Forelimb muscle (tissue), 1 donor: ENCODE results near the gene COL23A1. TPM values are rescaled to one million over a fixed set of nuclear protein-coding genes. Genes with fewer than 3 reads are reported as not detected.

Source experiments
- DNase-seq: peaks from one replicate; pipeline ENCODE4 v3.0.0-alpha.2; 2013; ENCODE audit warnings: low read depth
- polyA plus RNA-seq: library from polyadenylated mRNA; unstranded; fragments of 120-200 nt; gene quantifications from one replicate; pipeline ENCODE4 v1.2.1, GENCODE V29; 2013; ENCODE audit not compliant: insufficient read length

COL23A1 gene
- polyA plus RNA-seq, 1 donor: 10.1 TPM

DNA sequence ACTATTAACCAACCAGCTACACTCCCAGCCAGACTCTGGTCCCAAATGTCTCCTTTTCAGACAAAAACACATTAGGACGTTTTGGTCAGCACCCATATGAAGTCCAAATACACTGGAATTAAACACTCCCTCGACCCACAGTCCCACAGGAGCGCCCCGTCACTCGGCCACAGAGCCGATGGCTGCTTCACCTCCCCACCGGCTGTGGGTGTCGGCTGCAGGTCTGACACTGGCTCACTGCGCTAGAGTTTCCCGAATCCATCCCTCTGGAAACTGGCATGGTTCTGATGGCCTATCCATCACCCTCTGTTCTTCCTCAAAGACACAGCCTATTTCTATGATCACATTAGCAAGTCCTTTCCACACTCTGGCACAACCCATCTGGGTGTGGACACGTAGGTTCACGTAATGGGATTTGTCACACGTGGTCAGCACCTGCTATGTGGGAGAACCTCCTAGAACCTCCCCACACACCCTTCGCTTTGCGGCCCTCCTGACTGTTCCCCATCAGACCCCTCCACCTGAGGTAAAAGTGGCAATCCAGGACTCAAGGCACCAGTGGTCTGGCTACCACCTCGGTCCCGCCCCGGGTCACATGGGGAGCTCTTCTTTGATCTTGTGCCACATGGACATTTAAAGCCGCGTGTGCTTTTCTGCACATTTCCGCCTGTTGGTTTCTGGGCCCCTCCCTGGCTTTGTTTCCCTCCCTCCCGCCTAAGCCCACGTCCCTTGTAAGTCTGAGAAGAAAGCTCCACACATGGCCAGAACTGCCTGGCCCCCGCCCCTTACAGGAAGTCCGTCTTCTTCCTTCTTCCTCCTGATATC, 226.5 kb downstream of the COL23A1 start:
- DNase-seq: no peak

DNA sequence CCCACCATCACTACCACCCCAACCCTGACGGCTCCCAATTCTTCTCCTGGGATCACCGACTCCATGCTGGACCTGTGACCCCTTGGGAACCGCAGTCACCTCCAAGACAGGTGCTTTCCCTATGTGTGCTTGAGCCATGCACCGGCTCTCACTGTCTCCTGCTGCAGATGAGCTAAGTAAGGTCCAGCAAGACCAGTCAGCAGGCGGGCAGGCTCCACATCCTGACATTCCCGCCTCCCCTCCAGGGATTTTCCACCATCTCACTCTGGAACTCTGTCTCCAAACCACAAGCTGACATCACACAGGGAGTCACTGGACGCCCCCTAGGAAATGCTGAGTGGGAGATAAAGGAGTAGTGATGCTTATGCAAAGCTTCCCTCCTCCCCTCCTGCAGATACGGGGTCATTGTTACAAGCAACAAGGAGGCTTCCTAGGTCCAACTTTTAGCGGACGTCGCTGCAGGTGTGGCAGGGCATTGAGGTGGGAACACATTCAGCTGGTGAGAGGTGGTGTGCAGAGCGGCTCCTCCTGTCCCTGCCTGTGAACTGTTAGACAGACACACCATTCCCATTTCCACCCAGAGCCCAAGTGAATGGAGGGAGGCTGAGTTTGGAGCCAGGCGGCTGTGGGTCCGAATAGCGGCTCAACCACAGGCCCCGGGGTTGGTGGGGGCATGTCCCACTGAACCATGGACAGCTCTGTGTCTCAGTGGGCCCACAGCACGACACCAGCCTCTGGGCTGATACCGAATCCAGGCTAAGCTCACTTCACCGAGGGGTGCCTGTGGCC, 228.3 kb downstream of the COL23A1 start:
- DNase-seq: no peak

DNA sequence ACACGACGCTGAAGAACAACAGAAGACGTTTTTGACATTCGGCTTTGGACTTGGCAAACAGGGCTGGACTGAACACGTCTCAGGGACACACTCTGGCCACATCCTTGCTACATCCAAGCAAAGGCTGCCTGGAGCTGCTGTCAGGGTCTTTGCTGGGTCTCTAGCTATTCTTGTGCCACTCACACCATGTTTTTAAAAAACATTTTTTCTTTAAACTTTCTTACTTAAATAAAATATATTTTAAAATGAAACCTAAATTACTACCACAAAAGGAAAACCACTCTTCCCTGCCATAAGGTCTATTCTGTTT, 229.3 kb downstream of the COL23A1 start:
- DNase-seq: no peak

DNA sequence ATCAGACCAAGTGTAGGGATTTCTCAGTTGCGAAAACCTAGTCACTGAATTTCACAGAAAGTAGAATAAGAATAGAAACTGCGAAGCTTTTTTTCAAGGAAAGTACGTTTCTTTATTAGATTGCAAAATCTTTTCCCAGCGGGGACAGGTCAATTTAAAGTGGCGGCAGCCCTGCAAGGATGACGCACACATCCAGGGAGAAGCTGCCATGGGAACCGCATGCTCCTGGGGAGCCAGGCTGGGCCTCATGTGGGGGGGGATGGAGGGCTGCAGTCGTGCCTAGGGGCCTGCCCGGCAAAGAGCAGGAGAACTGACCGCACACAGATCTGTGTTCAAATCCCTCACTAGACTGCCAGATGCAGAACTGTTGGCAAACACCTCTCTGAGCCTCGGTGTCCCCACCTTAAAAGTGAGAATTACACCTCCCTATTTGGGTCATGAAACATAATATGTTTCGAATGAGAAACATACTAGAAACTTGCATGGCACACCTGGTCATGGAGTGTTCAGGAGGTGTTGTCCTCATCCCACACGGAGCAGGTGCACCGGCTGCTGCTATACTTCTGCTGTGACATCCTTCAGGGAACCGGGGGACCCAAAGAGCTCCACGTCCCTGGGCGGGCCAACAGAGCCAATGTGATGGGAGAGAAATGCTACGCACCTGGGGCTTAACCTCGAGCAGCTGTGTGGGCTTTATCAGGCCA, 229.8 kb downstream of the COL23A1 start:
- DNase-seq: peak; percentile 17

DNA sequence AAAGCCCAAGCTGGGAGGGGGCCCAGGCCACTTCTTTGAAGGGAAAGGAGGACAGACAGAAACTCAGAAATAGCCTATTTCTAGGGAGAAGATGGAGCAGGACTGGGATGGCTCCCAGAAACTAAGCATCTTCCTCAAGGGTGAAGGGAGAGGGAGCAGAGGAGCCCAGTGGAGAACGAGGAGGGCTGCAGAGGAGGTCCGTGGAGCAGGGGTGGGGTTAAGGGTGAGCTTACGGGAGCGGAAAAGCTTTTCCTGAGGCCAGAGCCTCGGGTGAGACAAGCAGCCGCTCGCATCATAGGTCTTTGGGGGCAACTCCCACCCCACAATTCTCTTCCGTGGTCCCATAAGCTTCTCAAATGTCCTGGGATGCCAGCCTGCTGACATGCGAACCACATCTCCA, 230.5 kb downstream of the COL23A1 start:
- no peak for DNase-seq

DNA sequence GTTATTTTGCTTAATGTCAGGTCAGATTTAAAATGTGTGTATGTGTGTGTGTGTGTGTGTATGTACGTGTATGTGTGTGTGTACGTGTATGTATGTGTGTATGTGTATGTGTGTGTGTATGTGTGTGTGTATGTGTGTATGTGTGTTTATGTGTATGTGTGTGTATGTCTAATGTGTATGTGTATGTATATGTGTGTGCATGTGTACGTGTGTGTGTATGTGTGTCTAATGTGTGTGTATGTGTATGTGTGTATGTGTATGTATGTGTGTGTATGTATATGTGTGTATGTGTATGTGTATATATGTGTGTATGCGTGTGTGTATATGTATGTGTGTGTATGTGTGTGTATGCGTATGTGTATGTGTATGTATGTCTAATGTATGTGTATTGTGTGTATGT, 232.5 kb downstream of the COL23A1 start:
- no peak for DNase-seq

DNA sequence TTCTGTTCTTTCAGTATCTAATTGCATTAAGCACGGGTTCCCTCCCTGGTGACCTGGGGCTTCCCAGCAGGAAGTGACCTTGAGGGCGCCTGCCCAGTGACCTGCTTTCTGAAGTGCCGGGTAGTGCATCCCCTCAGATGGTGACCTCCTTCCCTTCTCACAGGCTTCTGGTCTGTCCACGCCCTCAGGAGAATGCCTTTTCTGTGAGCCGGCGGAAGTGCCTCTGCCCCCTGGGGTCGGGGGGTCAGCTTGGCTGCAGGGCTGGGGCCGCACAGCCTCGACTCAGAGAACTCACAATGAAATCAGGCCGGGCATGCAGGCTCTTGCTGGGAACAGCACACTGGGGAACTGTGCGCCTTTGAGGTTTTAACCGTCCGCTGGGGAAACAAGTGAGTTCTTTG, 233.1 kb downstream of the COL23A1 start:
- no peak for DNase-seq

DNA sequence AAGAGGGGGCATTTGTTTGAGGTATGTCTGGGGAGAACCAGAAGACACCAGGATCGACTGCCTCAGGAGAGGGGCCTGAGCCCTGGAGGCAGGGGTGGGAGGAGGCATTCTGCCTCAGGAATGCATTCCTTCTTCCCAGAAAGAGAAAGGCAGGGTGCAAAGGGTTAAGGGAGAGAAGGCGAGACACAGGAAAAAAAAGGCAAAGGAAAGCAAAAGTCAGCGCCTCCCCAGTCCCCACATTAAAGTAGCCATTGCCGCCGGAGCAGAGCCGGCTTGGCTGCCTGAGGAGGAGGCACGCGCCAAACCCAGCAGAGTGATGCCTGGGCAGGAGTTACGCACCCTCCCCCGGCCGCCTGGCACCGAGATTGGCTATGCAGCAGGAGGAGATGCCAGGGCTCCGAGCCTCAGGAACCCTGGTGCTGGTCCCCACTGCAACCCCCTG, 233.7 kb downstream of the COL23A1 start:
- no peak for DNase-seq

DNA sequence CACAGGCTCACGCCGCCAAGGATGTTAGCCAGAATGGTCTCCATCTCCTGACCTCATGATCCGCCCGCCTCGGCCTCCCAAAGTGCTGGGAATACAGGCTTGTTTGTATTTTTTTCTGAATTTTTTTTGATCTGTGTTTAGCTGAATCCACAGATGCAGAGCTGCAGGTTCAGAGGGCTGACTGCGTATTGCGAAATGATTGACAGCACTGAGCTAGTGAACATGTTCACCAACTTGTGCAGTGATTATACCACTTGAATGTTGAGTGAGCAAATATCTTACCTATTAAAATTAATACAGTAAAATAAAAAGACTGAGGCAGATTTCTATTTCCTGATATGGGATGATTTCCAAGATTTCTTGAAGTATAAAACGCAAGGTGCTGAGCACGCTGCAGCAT, 234.5 kb downstream of the COL23A1 start:
- no peak for DNase-seq

DNA sequence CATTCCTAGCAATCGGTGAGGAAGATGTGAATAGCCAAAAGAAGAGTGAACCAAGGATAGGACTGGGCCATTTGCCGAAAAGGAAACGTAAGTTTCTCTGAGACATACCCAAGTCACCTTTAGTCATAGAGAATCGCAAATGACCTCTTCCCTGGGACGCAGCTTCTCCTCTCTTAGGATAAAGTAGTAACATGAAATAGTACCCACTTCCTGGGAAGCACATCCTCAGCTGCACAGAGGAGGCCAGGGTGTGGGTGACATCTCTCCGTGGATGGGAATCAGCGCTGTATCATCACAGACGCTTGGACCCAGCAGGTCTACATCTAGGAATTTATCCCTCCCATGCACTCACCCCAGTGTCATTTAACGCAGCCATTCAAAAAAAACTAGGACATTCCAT, 236.7 kb downstream of the COL23A1 start:
- no peak for DNase-seq

DNA sequence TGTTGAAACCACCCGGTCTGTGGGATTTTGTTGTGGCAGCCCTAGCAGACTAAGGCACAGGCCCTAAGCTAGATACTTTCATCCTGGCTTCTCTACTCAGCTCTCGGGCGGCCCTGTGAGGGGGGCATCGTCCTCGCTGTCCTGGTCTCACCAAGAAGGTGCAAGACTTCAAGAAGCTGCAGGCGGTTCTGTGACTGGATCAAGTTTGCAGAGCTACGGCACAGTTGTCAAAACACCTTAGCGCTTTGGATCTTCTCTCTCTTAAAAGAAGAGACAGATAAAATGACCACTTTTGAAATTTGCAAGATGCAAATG, 238.2 kb downstream of the COL23A1 start:
- no peak for DNase-seq

DNA sequence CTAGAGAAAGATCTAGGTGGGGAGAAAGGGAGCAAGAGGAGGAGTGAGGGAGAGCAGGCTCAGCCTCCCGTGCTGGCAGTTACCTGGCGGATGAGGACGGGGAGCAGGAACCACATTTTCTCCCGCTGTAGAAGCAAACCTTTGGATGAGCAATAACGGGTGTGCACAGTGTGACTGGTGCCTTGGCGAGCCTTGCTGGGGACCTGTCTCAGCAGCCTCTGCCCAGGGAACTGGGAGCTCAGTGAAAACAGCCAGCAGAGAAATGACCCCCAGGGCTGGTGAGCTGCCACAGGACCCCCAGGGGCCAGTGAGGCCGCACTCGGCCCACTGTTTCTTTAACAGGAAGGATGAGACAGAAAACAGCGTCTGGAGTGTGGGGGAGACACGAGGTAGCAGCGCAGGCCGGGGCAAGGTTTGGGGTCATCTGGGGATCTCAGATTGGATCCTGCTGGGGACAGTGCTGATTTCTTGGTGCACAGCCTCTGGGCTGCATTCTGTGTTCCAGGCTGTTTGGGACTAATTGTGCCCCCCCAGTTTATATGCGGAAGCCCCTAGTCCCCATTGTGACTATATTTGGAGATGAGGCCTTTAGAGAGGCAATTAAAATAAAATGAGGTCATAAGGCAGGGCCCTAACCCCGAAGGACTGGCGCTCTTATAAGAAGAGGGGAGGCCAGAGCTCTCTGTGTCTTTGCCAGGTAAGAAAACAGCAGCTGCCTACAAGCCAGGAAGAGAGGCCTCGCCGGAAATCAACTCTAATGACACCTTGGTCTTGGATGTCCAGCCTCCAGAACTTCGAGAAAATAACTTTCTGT, 238.8 kb downstream of the COL23A1 start:
- no peak for DNase-seq

DNA sequence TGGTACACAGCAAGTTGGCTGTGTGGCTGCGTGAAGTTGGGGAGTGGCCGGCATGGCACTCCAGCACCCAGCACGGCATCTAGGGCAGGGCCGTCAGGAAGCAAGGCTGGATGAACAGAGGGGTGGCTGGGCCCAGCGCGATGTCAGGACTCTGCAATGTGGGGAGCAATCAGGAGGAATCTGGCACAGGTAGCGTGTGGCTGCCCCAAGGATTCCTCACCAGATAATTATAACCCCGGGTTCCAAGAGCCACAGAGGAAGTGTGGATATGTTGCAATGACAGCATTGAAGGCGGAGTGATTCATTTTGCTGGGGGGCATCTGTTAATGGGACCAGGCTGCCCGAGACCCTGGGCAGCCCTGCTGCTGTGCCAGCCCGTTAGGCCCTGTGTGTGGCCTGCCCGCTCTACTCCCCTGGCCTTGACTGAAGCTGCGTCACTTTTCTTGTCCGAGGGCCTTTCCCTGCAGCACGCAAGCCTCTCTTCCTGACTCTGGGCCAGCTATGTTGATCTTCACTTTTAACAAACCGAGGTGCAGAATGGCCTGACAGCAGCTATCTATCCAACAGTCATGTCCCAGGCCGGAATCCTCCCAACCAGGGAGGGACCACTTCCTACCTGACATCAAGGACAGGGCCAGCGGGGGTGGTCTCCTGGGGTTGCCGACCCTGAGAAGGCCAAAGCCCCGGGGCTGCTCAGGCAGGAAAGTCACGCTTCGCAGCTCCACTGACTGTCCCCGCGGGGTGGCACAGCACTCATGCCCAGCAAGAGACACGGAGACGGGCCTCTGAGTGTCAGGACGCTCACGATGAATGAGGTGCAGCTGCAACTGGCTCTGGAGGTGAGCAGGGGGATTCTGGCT, 239.6 kb downstream of the COL23A1 start:
- no peak for DNase-seq

DNA sequence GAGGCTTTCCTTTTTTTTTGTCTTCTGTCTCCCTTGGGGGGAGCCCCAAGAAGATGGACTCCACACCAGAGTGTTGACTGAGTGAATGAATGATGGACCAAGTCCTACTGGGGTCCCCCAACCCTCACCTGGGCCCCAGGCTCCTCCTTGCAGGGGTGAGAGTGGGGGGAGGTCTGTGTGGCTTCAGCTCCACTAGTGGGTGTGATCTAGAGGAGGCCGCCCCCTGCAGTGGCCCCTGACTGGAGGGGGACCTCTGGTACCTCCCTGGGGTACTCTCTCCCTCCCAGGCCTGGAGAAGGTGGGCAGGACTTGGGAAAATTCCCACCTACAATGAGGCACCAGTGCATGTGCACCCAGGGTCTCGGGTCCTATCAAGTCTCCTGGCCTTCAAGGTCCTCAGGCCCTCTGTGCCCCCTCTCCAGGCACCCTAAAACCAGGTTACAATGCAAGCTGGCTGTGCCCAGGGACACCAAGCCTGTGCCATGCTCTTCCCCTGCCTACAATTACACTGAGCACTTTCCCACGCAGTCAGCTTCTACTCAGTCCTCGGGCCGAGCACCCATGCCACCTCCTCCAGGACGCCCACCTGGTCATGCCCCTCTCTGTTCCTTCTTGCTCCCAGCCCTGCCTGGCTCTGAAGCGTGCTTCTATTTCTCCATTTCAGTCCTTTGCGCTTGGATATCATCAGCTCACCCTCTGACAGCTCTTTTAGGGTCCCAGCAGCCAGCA, 240.4 kb downstream of the COL23A1 start:
- no peak for DNase-seq

DNA sequence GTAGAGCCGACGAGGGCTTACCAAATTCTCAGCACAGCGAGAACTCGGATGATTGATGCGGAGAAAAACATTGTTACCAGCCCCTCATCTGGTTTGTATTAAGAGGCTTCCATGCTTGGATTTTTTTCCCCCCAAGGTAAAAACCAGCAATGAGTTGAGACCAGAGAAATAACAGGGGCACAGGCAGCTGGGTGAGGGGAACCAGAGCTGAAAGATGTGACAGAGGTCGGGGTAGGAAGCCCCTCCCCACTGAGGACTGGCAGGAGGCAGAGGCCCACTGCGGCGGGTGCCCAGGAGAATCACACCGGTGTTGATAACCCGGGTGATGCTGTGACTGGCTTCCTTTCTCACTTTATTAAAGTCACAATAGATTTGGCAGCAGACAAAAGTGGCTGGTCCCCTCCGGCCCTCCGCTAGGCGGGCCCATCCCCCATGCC, 241.1 kb downstream of the COL23A1 start:
- DNase-seq: no peak

DNA sequence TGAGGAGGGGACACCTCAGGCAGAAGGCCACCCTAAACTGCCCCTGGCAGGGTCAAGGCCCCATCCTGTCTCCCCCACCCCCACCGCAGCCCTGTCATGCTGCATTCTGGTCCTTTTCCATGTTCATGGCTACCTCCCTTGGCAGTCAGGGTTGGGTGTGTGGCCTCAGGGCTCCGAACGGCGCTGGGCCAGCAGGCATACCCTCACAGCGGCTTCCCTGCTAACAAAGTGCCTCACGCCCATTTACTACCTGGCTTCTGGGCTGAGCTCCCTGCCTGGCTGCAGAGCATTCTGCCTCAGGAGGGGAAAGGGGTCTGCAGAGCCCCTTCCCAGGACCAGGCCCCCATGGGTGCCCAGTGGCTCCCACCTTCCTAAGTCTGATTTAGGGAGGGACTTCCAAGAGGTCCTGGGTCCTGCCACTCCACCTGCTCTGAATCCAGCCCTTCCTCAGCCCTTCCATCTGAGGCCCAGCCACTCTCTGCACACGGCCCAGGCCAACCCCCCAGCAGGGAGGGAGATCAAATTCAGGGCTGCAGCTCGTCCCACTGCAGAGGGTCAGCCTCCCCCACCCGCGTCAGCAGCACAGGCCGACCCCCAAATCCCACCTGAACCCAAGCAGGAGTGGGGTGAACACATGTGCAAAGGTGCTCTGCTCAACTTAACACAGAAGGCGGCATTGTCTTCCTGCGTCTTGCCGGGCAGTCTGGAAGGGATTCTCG, 241.7 kb downstream of the COL23A1 start:
- no peak for DNase-seq

DNA sequence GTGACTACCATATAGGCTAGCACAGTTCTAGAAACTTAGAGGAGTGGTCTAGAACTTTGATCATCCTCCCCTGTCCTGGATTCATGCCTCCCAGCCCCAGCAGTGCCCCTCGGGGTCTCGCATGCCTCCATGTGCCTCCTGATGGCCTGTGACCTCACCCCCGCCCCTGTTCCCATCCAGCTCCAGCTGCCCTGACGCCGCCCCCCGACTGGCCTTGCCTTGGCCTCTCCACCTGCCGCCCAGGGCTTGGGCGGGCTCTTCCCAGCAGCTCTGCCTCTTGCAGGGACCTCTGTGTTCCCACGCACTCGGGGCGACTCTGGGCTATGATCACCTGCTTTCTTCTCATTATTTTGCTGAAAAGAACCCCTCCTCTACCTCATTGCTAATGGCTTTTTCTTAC, 242.2 kb downstream of the COL23A1 start:
- no peak for DNase-seq

DNA sequence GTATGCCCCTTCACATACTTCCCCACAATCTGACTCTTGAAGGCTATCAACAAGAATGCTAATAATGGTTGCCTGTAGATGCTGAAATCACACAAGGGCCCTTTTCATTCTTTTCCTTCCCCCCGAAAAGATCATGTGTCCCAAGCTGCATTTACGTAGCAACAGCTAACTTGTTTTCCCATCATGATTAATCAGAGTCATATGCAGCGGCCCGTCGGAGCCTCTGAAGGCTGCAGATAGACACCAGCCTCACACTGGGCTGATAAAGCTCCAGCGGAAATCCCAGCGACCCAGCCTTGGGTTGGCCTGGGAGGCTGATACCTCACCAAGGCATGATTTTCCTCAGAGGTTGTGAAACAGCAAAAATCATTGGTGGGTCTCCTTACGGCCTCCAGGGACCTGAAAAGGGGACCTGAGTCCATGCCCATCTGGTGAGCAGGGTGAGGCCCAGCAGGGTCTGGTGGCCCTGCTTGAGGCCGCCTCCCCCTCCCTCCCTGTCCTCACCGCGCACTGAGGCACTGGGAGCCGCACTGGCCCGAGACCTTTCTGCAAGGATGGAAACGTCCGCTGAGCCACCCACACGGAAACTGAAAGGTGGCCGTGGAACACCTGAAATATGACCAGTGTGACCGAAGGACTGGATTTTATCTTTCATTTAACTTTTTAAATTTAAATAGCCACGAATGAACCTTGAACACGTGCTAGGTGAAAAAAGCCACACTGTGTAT, 243.4 kb downstream of the COL23A1 start:
- DNase-seq: no peak

DNA sequence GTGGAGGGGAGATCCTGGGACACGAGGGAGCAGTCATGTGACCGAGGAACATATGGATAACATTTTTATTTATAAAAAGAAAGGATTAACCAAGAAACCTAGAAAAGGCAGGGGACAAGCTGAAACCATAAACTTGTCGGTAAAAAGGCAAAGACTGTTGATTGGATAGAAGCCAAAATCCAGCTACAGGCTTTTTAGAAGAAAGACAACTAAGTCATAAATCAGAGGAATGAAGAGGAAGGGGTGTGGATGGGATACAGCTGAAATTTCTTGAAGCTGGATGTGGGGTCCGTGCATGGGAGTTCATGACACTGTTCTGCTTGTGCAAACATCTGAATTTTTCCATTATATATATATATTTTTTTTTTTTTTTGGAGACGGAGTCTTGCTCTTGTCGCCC, 246.9 kb downstream of the COL23A1 start:
- no peak for DNase-seq
